SK-MEL-5 (cell line): ENCODE measurements around the gene OBSCN. TPM values are rescaled to one million over a fixed set of nuclear protein-coding genes. Genes with fewer than 3 reads are reported as not detected.

ENCODE experiments used
- DNase-seq: peaks from one replicate; pipeline ENCODE4 v3.0.0-alpha.2; 2016; ENCODE audit warnings: low read depth, low spot score
- in situ Hi-C: cut with HindIII; loops from 2 replicates; pipeline ENCODE4 v1.10.0; 2016; ENCODE audit warnings: low sequenced_read_pairs, high pct_unique_total_duplicates, low pct_unique_long_range_greater_than_20kb
- total RNA-seq: library from RNA; depleted of rRNA; stranded (reverse); fragments of >200 nt; shearing (Covaris generic); gene quantifications from 2 replicates; pipeline ENCODE4 v1.2.3, GENCODE V29; 2014

The OBSCN gene
- total RNA-seq, 1 experiment from 2014 or later: 0.98 TPM

- no peak for DNase-seq
- in situ Hi-C loops: no loop called here
Observed at GRCh38 chr1:228358764-228359612, 151.1 kb downstream of the OBSCN start.

GRCh38 chr1:228359613-228360532 lies 152.0 kb downstream of the OBSCN start:
- no peak for DNase-seq
- in situ Hi-C loops: no loop called here

- in situ Hi-C loops: no loop called here
- no peak for DNase-seq
Observed at GRCh38 chr1:228360533-228361313, 152.9 kb downstream of the OBSCN start.

GRCh38 chr1:228361314-228362140 lies 153.7 kb downstream of the OBSCN start:
- in situ Hi-C loops: no loop called here
- DNase-seq: no peak

GRCh38 chr1:228362141-228362883 lies 154.5 kb downstream of the OBSCN start:
- DNase-seq: no peak
- in situ Hi-C loops: no loop called here

- DNase-seq: no peak
- in situ Hi-C loops: no loop called here
Observed at GRCh38 chr1:228362884-228363450, 155.1 kb downstream of the OBSCN start.

GRCh38 chr1:228363686-228364067 lies 155.8 kb downstream of the OBSCN start:
- no peak for DNase-seq
- in situ Hi-C loops: no loop called here

- in situ Hi-C loops: no loop called here
- DNase-seq: no peak
Observed at GRCh38 chr1:228364068-228364705, 156.3 kb downstream of the OBSCN start.

- no peak for DNase-seq
- in situ Hi-C loops: no loop called here
Observed at GRCh38 chr1:228364706-228365213, 156.9 kb downstream of the OBSCN start.

- in situ Hi-C loops: no loop called here
- no peak for DNase-seq
Observed at GRCh38 chr1:228365271-228366061, 157.6 kb downstream of the OBSCN start.

GRCh38 chr1:228366062-228366865 lies 158.4 kb downstream of the OBSCN start:
- DNase-seq: no peak
- in situ Hi-C loops: no loop called here

GRCh38 chr1:228366866-228367741 lies 159.3 kb downstream of the OBSCN start:
- no peak for DNase-seq
- in situ Hi-C loops: no loop called here
